HL-60 (cell line): ENCODE measurements around the gene BDH2.

ENCODE experiments used
- DNase-seq, 2 experiments: peaks; one replicate each; pipeline ENCODE4 v3.0.0-alpha.2; 2010 to 2020; ENCODE audit warnings: low read depth in 1 of 2, low spot score in 1 of 2
- H3K27ac ChIP-seq: fragments of 250-450 bp; sonication (Bioruptor Pico); replicated peaks from 2 replicates; pipeline ENCODE4 v1.5.1; 2020; ENCODE audit warnings: mild to moderate bottlenecking, moderate library complexity
- H3K27me3 ChIP-seq: fragments of 250-450 bp; sonication (Bioruptor Pico); 2 replicates; pipeline ENCODE4 v1.5.1; 2021; ENCODE audit warnings: mild to moderate bottlenecking, moderate library complexity; ENCODE audit not compliant: insufficient read depth, poor library complexity, severe bottlenecking
- H3K4me3 ChIP-seq: replicated peaks from 2 replicates; pipeline ENCODE4 v1.5.1; 2011; ENCODE audit warnings: mild to moderate bottlenecking, control low read depth, low read length; ENCODE audit not compliant: insufficient read depth
- GABPA ChIP-seq: IDR thresholded peaks from 2 replicates; pipeline ENCODE4 v1.6.1; 2012; ENCODE audit warnings: low read depth
- POLR2AphosphoS5 ChIP-seq: IDR thresholded peaks from 2 replicates; pipeline ENCODE4 v1.6.1; 2012; ENCODE audit warnings: low read depth
- REST ChIP-seq: IDR thresholded peaks from 2 replicates; pipeline ENCODE4 v1.6.1; 2012; ENCODE audit warnings: low read depth; ENCODE audit not compliant: insufficient replicate concordance
- SPI1 ChIP-seq: IDR thresholded peaks from 2 replicates; pipeline ENCODE4 v1.6.1; 2012; ENCODE audit warnings: low read depth, mild to moderate bottlenecking, borderline replicate concordance
- TF ChIP-seq, protein P1 (sequence below): IDR thresholded peaks from one replicate; pipeline ENCODE4 v1.5.1; 2011; ENCODE audit warnings: low read length, control low read depth, inconsistent platforms; ENCODE audit not compliant: insufficient read depth

The BDH2 gene

DNA sequence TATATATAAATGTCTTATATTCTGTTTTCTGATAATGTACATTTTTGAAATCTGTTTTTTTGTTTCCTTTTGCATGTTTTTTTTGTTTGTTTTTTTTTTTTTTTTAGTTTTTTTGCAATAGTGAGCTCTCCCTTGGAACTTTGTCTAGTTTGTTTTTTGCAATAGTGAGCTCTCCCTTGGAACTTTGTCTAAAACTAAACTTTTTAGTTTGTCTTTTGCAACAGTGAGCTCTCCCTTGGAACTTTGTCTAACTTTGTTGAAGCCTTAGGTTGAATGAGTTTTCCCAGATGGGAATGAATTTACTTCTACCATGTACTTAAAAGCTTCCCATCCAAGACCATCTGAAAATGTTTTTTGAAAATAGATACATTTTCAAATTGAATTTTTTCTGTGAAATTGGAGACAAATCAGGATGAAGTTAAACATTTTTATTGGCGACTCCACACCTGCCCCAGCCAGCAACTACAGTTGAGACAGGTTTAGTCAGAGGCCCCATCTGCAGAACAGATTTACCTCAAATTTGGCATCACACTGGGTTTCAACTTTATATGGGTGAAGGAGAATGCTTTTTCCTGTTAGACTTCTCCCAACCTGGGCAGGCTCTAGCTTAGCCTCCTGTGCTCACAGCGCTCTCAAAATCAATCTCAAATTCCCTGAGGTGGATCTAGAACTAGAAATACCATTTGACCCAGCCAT, 39.0 kb downstream of the BDH2 start:
- no peak for DNase-seq
- TF ChIP-seq GABPA = no peak
- TF ChIP-seq SPI1 = no peak
- TF ChIP-seq, protein P1, sequence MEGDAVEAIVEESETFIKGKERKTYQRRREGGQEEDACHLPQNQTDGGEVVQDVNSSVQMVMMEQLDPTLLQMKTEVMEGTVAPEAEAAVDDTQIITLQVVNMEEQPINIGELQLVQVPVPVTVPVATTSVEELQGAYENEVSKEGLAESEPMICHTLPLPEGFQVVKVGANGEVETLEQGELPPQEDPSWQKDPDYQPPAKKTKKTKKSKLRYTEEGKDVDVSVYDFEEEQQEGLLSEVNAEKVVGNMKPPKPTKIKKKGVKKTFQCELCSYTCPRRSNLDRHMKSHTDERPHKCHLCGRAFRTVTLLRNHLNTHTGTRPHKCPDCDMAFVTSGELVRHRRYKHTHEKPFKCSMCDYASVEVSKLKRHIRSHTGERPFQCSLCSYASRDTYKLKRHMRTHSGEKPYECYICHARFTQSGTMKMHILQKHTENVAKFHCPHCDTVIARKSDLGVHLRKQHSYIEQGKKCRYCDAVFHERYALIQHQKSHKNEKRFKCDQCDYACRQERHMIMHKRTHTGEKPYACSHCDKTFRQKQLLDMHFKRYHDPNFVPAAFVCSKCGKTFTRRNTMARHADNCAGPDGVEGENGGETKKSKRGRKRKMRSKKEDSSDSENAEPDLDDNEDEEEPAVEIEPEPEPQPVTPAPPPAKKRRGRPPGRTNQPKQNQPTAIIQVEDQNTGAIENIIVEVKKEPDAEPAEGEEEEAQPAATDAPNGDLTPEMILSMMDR = no peak
- no peak for TF ChIP-seq REST
- no peak for TF ChIP-seq POLR2AphosphoS5
- no peaks in the 10 kb centered on the region for H3K27me3 ChIP-seq
- H3K4me3 ChIP-seq = no peak overlapping the region
- no peak overlapping the region for H3K27ac ChIP-seq

DNA sequence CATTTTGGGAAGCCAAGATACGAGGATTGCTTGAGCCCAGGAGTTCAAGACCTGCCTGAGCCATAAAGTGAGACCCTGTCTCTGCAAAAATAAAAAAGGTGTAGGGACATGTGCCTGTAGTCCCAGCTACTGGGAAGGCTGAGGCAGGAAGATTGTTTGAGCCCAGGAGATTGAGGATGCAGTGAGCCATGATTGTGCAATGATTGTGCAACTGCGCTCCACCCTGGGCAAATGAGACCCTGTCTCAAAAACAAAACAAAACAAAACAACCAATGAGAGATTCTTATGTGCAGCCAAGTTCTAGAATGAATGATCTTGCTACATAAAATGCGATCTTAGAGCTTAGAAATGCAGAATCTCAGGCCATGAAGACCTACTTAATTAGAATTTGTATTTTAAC, 45.6 kb downstream of the BDH2 start:
- DNase-seq = no peak
- Histone ChIP-seq H3K4me3 (no peak overlapping the region), H3K27ac (no peak overlapping the region), H3K27me3 (no peaks in the 10 kb centered on the region)
- no peak for TF ChIP-seq REST
- TF ChIP-seq GABPA = no peak
- no peak for TF ChIP-seq SPI1
- TF ChIP-seq, protein P1 = no peak
- TF ChIP-seq POLR2AphosphoS5 = no peak

- no peak for DNase-seq
- TF ChIP-seq, protein P1 = no peak
- no peak for TF ChIP-seq SPI1
- TF ChIP-seq POLR2AphosphoS5 = no peak
- no peak for TF ChIP-seq REST
- TF ChIP-seq GABPA = no peak
- Histone ChIP-seq H3K27ac (no peak overlapping the region), H3K27me3 (no peaks in the 10 kb centered on the region), H3K4me3 (no peak overlapping the region)
These were observed 46.9 kb downstream of the BDH2 start for GRCh38 chr4:103052779-103053178.
